ENCODE results near the gene LRCOL1. TPM values are rescaled to one million over a fixed set of nuclear protein-coding genes. Genes with fewer than 3 reads are reported as not detected.

LRCOL1 gene
- total and polyA plus RNA-seq, 3 donors from 2014 or later = 0.81 to 1.6 TPM; not detected in 1

DNA sequence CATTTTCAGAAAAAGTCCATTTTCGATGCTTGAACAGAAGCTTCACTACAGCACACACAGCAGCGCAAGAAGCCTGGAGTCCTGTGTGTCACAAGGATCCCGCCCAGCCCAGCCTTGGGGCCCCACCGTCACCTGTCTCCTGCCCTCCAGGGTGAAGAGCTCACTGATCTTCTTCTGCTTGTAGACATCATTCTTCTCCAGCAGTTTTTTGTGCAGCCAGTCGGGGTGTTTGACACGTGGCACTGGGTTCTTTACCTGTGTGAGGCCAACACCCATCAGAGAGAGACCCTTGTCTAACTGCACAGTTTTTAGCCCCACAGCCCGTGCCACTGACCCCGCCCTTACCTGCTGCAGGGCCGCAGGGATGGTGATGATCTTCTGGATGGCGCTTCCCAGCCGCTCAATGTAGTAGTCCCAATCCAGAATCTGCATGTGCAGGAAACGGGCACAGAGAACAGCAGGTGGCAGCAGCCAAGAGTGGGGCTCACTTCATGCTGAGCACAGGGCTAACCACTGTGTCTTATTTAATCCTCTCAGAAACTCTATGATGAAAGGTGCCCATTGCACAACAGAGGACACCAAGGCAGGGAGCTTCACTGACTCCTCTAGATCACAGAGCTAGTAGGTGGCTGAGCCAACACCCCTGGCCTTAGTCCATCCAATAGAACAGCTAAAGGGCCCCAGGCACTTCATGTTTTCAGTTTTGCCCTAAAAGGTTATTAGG lies 46.8 kb upstream of the LRCOL1 start:
- H3K36me3 ChIP-seq (ENCODE audit: low read depth, missing control alignments) = no peaks in the 10 kb centered on the region
- H3K4me3 ChIP-seq = no peak overlapping the region
- intact Hi-C loops (cut with DNase I; ENCODE audit: low total_unique reads) = no loop called here
- no peaks in the 10 kb centered on the region for H3K9me3 ChIP-seq
- no peak overlapping the region for H3K27ac ChIP-seq
- WGBS, 2 donors = 93 to 99% methylated on average over 12 of the region's 12 CpGs
- DNase-seq = no peak
- no peaks in the 10 kb centered on the region for H3K4me1 ChIP-seq
- no peak for TF ChIP-seq POLR2A (IDR thresholded peaks at IDR 0.05)
- TF ChIP-seq, protein P1, sequence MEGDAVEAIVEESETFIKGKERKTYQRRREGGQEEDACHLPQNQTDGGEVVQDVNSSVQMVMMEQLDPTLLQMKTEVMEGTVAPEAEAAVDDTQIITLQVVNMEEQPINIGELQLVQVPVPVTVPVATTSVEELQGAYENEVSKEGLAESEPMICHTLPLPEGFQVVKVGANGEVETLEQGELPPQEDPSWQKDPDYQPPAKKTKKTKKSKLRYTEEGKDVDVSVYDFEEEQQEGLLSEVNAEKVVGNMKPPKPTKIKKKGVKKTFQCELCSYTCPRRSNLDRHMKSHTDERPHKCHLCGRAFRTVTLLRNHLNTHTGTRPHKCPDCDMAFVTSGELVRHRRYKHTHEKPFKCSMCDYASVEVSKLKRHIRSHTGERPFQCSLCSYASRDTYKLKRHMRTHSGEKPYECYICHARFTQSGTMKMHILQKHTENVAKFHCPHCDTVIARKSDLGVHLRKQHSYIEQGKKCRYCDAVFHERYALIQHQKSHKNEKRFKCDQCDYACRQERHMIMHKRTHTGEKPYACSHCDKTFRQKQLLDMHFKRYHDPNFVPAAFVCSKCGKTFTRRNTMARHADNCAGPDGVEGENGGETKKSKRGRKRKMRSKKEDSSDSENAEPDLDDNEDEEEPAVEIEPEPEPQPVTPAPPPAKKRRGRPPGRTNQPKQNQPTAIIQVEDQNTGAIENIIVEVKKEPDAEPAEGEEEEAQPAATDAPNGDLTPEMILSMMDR (IDR thresholded peaks at IDR 0.05) = no peak
- H3K27me3 ChIP-seq = no peaks in the 10 kb centered on the region

DNA sequence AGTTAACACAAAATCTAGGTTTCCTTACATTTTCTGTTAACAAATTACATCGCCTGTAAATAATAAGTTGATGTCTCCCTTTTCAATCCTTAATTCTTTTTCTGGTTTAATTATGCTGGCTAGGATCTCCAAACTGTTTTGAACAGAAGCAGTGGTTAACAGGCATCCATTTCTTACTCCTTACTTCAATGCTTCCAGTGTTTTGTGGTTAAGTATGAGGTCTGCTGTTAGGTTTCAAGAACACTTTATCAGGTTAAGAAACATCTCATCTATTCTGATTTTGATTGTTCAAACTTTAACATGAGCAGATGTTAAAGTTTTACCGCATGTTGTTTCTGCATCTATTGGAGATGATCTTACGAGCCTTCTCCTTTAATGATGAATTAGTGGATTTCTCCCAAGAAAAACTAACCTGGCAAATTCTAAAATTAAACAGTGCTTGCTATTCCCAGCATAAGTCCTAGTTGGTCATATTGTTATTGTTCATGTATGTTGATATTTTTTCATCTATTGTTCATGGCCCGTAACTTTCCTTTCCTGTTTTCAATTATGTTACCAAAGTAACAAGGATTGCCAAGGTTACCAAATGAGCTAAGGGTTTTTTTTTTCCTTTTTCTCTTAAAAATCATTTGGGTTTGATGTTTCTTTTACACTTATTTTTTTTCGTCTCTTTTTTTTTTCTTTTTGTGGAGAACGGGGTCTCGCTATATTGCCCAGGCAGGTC lies 43.3 kb upstream of the LRCOL1 start:
- Histone ChIP-seq H3K27me3 (no peaks in the 10 kb centered on the region), H3K4me3 (no peak overlapping the region), H3K4me1 (no peaks in the 10 kb centered on the region), H3K9me3 (no peaks in the 10 kb centered on the region), H3K27ac (no peak overlapping the region), H3K36me3 (ENCODE audit: low read depth, missing control alignments) (no peaks in the 10 kb centered on the region)
- intact Hi-C loops (cut with DNase I; ENCODE audit: low total_unique reads) = no loop called here
- TF ChIP-seq, protein P1 (IDR thresholded peaks at IDR 0.05) = no peak
- no peak for TF ChIP-seq POLR2A (IDR thresholded peaks at IDR 0.05)
- WGBS, 2 donors = 90 to 93% methylated on average over 7 of the region's 7 CpGs
- DNase-seq = no peak

DNA sequence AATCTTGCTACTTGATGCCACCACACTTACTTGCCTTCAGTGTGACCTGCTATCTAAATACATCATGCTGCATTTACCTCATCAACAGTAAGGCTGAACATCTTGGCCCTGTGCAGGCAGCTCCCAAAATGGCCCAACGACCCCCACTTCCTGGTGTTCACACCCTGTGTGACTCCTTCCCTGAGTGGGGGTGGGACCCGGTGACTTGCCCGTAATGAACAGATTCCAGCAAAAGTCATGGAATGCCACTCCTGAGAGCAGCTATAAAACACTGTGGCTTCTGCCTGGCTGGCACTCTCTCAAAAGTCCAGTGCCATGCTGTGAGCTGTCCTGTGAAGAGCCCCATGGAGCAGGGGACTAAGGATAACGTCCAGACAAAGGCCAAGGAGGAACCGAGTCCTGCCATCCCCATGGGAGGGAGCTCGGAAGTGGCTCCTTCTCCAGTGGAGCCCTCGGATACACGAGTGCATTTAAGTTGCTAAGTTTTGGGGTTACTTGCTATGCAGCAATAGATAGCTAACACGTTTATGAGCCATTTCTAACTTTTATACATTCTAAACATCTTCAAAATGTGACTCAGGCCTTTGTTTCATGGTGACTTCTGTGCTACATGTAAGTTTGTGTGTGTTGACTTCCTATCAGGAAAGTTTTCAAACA lies 41.2 kb upstream of the LRCOL1 start:
- H3K27ac ChIP-seq = no peak overlapping the region
- H3K36me3 ChIP-seq (ENCODE audit: low read depth, missing control alignments) = no peaks in the 10 kb centered on the region
- H3K9me3 ChIP-seq = no peaks in the 10 kb centered on the region
- no peaks in the 10 kb centered on the region for H3K27me3 ChIP-seq
- no peak overlapping the region for H3K4me3 ChIP-seq
- WGBS, 2 donors = 82 to 86% methylated on average over 9 of the region's 9 CpGs
- no peaks in the 10 kb centered on the region for H3K4me1 ChIP-seq
- DNase-seq = no peak
- TF ChIP-seq POLR2A (IDR thresholded peaks at IDR 0.05) = no peak
- TF ChIP-seq, protein P1 (IDR thresholded peaks at IDR 0.05) = no peak
- intact Hi-C loops (cut with DNase I; ENCODE audit: low total_unique reads) = no loop called here

DNA sequence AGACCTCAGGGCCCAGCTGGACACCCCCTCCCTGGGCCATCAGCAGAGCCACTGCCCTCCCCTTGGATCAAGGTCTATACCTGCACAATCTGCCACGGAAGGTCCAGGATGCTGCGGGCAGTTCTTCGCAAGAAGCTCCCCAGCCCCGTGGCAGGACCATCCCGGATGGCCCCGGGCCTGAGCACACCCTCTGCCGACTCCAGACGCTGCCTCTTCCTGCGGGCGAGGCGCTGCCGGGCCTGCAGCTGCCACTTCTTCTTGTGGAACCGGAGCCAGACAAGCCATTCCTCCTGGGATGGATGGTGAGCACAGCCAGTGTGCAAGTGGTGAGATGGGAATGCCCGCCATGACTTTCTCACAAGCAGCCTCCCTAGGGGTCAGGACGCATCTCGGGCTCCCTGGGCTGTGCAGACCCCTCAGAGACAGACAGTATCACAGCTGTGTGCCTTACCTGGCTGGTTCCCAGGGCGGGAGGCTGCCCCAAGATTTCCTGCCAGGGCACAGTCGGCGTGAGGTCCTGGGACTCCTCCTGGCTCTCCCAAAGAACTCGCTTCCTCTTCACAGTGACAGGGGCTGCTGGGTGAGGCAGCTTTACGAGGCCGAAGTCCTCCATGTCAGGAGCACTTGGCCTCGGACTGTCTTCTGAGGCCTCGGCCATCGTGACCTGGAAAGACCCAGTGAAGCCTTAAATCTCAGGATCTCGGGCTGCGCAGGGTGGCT lies 39.0 kb upstream of the LRCOL1 start:
- Histone ChIP-seq H3K27me3 (no peaks in the 10 kb centered on the region), H3K27ac (no peak overlapping the region), H3K36me3 (ENCODE audit: low read depth, missing control alignments) (no peaks in the 10 kb centered on the region), H3K4me3 (no peak overlapping the region), H3K9me3 (no peaks in the 10 kb centered on the region), H3K4me1 (no peaks in the 10 kb centered on the region)
- intact Hi-C loops (cut with DNase I; ENCODE audit: low total_unique reads) = no loop called here
- DNase-seq = no peak
- TF ChIP-seq, protein P1 (IDR thresholded peaks at IDR 0.05) = no peak
- no peak for TF ChIP-seq POLR2A (IDR thresholded peaks at IDR 0.05)
- 93 to 98% methylated on average over 7 to 26 of the region's 27 CpGs for WGBS, 2 donors
